ENCODE data around the gene NRXN3.

NRXN3 gene

DNA sequence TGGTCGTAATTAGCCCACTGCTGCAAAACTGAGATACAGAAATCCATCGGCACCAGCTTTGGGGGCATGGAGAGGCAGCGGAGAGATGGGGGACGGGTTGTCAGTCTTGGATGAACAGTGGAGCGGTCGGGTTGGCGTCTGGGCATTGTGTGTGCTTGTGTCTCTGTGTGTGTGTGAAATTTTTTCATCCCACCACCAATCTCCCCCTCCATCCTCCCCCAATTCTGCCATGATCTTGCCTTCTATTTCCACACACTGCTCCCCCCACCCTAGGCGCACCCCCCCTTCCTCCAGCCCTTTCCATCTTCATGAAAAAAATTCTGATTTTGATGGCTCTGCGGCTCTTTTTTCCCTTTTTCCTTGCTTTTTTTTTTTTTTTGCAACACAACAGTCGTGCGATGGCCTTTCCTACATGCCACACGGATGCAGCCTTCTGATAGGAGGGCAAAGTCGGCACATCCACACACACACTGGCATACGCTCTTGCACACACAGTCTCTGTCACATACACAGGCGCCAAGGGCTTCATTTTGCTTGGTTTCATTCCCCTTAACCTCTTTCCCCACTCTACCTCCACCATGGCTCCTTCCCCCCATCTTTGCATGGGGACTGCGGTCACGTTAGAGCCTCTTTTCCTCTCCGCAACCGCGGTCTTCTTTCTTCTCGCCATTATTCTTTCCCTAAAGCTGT lies 3.3 kb downstream of the NRXN3 start:
- no peak for DNase-seq (ENCODE audit: low read depth in 2 of 2)

DNA sequence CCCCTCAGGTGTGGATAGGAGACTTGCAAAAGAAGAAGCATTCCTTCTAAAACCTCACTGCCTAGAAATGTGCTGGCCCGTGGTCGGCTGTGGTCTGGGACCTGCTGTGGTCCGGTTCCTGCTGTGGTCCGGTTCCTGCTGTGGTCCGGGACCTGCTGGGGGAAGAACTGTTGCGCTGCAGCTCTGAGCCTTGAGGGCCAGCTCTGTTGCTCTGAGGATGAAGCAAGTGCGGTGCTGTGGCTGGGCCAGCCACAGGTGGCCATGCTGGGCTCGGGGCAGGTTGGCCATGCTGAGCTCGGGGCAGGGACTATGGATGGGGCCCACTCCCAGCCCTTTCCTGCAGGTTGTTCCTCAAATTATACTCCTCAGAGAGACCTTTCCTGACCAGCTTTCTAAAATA lies 5.2 kb downstream of the NRXN3 start:
- no peak for DNase-seq (ENCODE audit: low read depth in 2 of 2)

DNA sequence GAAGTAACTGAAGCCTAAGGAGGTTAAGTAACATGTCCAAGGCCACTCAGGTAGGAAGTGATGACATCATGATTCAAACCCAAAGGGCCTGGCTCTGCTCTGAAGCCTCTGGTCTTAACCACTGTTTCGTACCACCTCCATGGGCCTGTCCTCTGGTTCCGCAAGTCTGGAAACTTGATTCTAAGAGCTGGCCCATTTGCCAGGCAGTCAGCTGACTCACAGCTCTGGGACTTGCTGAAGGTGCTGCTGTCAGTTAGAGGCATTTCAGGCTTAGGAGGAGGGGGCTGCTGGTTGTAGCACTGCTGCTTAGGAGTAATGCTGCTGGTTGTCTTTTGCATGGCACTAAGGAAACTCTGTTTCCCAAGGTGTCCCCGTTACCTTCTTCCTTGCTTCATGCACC lies 7.9 kb downstream of the NRXN3 start:
- DNase-seq (ENCODE audit: low read depth in 2 of 2), result no peak

DNA sequence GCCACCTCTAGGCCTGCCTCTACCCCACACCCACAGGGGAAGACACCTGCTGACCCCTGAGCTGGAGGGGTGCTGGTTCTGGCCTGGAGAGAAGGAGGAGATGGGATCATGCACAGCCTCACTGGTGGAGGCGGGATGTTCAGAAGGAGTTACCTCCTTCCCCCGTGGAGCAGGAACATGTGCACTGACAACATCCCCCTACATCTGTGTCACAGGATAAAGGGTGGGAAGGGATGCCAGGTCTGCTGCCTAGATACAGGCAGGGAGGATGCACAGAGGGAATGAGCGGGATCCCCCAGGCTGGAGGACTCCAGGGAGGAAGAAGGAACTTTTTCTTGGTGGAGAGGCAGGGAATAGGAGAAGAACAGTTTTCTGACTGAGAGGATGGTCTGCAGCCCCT lies 8.8 kb downstream of the NRXN3 start:
- DNase-seq (ENCODE audit: low read depth in 2 of 2), result no peak

DNA sequence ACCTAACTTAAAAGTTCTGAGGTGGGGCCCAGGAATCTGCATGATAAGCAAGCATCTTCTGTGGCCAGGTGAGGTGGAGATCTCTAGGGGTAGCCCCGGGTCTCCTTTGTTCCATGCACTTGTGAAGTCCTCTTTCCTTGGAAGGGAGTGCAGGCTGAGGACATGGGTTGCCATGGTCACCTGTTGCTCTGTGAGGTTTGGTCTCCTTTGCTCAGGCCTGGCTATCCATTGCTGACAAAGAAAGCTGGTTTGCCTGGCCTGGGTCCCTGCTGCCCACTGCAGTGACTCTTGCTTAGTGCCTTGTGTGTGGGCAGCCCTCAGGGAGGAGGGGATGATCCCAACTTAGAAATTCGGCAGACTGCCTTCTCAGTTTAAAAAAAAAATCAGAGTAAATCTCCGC lies 11.1 kb downstream of the NRXN3 start:
- DNase-seq (ENCODE audit: low read depth in 2 of 2), result no peak

DNA sequence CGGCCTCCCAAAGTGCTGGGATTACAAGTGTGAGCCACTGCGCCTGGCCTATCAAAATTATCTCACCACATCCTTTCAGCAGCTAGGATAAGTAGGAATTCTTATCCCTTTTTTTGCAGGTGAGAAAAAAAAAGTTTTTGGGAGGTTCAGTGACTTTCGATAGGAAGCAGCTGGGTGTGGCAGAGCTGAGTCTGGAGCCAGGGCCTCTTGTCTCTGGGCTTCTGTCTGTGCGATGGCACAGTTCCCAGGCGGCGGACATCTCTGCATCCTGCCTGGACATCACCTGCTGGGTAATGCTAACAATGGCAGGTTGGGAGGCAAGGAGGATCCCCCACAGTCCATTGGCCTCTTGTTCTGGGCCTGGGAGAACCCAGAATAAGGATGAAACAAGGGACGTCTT lies 12.5 kb downstream of the NRXN3 start:
- DNase-seq (ENCODE audit: low read depth in 2 of 2), result no peak

DNA sequence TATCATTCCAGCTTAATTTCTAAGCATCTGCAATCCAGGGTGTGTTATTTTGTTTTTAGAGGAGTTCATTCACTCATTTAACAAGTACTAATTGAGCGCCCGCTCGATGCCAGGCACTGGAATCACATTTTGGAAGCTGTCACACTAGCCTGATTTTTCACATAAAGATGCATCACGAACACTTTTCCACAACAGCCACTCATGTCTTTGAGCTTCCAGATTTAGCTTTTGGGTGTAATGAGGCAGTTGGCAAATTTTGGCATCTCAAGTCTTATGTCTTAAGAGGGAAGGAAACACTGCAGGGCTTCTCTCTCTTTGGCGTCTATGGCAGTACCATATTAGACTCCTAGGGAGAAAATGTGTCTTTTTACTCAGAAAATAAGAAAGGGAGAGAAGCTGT lies 14.0 kb downstream of the NRXN3 start:
- DNase-seq (ENCODE audit: low read depth in 2 of 2), result no peak

DNA sequence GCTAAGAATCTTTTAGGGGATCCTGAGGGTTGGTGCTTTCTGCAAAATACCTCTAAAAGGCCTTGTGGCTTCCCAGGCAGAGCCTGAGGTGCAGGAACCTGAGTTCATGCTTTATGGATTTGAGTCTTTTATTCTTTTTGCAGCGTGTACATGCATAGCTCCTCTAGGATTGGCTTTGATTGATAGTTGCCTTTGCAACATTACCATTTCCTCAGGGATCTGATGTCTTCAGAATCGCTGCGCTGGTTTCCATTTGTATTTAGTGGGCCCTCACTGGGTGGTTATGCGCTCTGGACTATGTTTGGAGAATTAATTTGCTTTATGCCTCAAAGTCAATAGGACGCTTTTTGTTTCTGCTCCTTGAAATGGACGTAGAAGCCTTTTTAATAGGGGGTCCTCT lies 16.1 kb downstream of the NRXN3 start:
- DNase-seq (ENCODE audit: low read depth in 2 of 2), result no peak

DNA sequence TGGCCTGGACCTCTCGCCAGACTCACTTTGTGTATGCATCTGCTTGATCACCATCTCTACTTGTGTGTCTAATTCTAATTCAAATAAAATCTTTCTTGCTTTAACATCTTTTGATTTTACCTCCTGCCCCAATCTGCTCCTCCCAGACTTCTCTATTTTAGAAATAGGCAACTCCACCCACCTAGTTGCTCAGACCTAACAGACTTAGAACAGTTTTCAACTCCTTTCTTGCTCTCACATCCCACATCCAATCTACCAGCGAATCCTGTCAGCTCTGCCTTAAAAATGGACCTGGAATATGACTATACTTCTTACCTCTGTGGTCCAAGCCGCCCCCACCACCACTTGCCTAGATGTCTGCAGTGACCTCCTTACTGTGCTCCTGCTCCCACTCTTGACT lies 18.7 kb downstream of the NRXN3 start:
- DNase-seq (ENCODE audit: low read depth in 2 of 2), result no peak

DNA sequence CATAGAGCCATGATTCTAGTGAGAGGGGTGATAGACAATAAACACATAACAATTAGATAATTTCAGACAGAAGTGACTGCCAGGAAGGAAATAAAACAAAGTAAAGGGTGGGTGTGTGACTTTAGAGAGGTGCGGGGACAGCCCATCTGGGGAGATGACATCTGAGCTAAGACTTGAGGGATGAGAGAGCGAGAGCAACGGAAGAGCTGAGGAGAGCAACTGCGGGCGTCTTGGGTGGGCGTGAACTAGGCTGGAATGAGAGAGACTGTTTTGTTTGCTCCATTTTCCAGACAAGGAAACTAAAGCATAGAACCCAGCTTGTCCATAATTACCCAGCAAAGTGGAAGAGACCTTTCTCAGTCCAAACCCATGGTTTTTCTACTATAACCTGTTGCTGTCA lies 25.3 kb downstream of the NRXN3 start:
- no peak for DNase-seq (ENCODE audit: low read depth in 2 of 2)

DNA sequence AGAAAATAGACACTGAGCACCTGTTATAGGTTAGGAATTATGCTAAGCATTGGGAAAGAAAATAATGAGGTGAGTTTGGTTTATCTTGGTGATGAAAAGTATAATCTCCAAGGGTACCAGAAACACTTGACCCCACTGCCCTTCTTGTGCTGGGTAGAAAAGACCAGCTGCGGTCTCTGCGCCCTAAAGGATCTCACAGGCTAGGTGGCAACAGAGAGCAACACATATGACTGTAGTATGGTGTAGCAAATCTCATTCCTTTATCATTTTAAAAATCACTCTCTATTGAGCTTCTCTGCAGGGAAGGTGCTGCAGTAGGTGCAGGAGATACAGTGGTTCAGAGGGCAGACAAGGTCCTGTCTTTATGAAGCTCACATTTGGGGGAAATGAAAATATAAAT lies 26.1 kb downstream of the NRXN3 start:
- DNase-seq (ENCODE audit: low read depth in 2 of 2), result no peak

DNA sequence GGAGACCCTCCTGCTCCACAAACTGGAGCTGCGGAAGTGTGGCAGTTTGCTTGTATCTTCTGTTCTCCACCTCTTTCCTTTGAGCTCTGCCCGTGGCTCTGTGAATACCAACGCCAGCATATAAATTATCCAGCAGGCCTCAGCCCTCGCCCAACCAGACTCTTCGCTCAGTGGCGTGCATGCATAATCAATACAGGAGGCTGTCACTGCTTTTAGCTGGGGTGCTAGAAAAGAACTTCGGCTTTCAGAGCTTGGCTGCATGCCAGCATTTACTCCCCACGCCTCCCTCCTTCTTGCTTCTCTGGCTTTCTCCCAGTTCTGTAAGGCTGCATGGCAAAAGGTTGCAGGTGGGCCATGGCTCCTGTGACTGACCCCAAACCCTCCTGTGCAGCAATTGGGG lies 26.9 kb downstream of the NRXN3 start:
- DNase-seq (ENCODE audit: low read depth in 2 of 2), result no peak

DNA sequence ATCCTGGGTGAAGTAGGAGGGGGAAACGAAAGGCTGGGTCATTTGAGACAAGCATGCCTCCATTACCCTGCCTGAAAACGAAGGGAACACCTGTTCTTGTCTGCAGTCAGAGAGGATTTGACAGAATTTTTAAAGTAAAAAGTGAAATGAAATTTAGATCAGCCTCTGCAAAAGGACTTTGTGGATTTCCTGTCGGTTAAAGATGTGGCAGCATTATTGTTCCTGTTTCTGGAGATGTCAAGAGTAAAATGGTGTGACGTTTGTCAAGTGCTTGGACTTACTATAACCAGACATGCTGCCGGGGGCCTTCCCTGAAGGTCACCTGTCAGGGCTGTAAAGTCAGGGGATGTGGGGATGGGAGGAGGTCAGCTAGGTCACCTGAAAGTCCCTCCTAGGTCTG lies 32.0 kb downstream of the NRXN3 start:
- DNase-seq (ENCODE audit: low read depth in 2 of 2), result no peak

DNA sequence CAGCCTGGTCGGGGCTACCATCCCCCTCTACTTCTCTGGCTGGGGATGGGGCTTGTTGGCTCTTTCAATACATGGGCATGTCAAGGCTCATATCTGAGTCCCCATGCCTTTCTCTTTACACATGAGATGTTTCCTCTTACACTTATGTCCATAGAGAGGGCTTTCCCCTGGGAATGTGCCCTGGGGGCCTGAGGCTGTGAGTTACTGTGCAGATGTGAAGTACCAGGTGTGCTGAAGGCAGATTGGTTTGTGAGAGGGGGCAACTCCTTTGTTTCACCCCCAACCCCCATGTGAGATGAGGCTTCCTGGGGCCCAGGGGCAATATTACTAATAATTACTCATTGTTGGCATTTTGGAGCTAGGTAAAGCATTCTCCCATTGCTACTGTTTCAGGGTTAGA lies 32.8 kb downstream of the NRXN3 start:
- DNase-seq (ENCODE audit: low read depth in 2 of 2), result no peak

DNA sequence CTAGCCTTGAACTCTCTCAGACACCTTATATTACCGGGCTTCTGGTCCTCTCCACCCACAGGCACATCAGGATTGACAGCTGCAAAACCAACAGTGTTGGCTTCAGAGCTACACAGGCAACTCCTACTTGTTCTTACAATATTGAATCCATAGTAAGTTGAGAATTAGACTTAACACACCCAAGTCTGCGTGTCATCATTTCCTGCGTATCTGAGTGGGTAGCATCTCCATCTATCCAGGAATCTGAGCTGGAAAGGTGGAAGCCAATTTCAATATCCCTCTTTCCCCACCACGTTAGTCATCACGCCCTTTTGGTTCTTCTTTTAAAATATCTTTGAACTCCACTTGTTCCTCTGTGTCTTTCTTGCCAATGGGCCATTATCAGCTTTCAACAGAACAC lies 37.2 kb downstream of the NRXN3 start:
- no peak for DNase-seq (ENCODE audit: low read depth in 2 of 2)

DNA sequence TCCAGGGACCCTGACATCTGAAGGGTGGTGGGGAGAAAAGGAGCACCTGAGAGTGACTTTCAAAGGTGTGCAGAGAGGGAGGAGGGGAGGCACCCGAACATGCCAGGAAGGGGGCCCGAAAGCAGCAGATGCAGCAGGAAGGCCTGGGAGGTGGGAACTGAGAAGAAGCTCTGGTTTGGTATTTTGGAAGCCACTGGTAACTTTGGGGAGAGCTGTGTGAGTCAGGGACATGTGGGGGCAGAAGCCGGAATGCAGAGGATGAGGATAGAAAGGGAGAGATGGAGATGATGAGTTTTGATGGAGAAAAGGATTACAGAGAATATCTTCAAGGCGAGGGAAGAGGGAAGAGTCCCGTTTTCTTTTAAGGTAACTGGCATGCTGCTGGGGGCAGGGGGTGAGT lies 50.1 kb downstream of the NRXN3 start:
- DNase-seq (ENCODE audit: low read depth in 2 of 2), result no peak

DNA sequence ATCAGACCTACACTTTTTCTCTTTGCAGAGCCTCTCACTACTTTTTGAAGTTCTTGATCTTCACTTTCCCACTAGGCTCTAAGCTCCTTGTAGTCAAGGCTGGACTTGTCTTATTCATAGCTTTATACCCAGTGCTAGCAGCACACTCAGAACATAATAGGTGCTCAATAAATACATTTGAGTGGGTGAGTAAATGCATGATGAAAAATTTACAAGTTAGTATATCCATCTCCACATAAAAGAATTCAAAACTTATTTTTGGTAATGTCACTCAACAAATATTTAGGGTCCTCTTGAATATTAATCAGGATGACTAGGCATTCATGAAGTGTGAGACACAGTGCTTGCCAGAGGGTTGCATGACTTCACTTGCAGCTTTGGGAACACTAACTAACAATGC lies 52.6 kb downstream of the NRXN3 start:
- no peak for DNase-seq (ENCODE audit: low read depth in 2 of 2)

DNA sequence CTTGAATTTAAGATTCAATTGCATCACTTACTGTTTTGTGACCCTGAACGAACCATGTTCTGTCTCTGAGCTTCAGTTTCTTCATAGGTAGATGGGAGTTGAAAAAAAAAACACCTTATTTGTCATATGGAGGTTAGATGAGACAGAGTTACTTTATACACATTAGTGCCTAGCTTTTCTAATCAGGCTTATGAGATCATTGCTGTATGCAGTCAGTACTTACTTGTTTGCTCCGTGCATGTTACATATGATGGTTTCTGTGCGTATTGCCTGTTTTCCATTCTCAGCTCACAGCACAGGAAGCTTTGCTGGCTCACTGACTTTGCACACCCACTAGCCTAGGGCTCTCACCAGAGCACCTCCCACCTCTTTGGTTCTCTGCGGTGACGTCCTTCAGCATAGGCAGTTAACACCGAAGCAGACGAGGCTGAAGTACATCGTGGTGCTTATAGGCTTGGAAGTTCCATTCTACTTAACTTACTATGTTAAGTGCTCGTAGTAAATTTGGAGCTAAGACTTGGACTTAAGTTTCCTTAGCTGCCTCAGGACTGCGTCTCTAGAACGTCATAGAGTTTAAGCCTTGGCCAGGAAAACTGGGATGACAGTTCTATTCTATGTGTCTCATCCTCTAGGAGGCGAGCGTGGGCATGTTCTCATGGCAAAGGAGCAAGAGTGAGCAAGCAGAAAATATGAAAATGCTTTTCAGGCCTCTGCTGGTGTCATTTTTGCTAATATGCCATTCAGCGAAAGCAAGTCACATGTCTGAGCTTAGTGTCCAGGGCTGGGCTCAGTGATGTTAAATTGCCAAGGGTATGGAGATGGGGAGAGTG lies 57.3 kb downstream of the NRXN3 start:
- DNase-seq (ENCODE audit: low read depth in 2 of 2), result no peak

DNA sequence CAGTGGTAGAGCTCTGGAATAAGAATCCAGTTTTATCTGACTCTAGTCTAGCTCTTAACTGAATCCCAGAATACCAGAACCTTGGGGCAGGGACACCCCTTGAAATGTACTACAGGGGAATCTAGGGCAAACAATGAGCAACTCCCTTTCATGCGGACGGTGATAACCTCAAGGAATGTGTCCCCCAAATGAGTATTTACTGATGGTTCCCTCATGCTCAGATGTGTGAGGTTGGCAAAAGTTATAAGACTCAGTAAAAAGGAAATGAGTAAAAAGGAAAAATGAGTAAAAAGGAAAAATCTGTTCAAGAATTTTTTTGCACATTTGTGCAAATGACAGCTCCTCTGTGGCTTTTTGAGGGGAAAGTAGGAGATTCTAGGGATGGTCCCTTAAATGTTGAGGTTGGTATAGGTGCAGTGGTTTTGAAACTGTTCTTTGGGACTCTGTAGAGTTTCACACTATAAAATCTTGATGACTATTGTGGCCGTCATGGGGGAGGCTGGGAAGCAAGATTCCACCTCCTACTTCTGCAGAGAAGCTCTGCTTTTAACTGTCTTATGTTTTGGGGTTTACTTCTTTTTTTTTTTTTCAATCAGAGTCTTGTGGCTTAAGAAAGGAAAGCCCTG lies 58.6 kb downstream of the NRXN3 start:
- no peak for DNase-seq (ENCODE audit: low read depth in 2 of 2)

DNA sequence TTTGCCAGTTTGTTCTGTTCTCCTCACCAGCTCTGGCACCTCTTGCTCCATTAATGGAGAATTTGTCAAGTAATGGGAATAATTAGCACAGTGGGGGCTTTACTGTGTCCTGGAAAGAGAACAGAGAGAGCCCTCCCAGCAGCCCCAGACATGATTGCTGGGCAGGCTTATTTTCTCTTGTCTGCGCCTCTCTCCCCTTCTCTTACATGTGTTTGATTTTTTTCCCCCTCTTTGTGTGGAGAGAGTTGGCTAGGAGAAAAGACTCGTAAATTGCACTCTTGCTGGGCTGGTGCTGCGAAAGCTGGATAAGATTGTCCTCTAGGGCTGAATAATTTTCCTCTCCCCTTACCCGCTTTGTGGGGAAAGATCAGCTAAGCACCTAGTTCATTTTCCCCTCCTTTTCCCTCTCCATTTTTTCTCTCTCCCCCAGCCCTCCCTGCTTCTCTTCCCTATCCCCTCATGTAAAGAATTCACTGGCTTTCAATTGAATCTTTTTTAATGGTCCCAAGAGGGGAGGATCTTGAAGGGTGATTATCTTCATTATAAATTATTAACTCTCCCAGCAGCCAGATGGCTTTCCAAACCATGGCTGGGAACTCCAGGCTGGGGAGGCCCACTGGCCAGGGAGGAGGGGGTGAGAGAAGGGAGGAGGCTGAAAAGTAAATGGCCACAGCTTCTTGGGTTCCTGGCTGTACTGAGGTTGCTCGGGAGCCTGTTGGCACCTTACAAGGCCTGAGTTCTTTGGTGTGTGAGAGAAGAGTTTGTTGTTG lies 62.2 kb downstream of the NRXN3 start:
- no peak for DNase-seq (ENCODE audit: low read depth in 2 of 2)

DNA sequence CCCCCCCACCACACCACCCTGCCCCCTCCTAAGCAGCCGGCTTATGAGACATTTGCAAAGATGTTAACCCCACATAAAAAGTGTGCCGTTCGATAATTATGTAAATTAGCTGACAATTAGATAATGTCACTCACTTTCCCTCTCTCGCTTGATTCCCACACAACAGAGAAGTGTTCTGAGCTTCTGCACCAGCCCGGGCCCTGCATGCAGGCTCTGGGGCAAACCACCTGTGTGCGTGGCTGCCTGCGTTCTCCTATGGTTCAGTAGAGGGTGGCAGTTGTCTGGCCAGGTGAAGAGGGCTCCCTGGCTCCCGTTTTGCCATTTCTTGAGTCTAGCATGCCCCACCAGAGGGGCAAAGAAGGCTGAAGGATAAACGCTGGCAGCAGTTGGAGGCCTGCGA lies 68.0 kb downstream of the NRXN3 start:
- DNase-seq (ENCODE audit: low read depth in 2 of 2), result no peak

DNA sequence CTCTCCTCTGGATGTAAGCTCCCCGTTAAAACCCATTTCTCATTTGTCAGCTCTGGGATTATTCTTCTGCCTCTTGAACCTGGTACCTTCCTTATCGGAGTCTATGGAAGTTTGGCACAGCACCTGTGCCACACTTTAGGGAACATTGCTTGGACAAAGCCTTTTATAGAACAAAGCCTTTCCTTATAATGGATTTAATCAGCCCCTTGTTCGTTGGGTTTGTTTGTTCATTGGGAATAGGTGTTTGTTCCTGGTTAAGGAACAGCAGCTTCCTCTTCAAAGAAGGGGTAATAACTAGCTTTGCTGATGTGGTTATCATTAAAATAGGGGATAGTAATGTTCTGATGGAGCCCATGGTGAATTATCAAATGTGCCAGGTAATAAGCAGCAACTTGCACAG lies 70.4 kb downstream of the NRXN3 start:
- DNase-seq (ENCODE audit: low read depth in 2 of 2), result no peak
